Activated B cell treated with CpG ODN at 0.5 μM for 24 hours (primary cell): ENCODE measurements around the gene PHETA1. TPM values are rescaled to one million over a fixed set of nuclear protein-coding genes. Genes with fewer than 3 reads are reported as not detected.

Experiments used
- ATAC-seq: fragments of 200-7000 bp; cut with Tn5 transposase; one replicate; pipeline ENCODE4 v1.10.0; 2021; ENCODE audit warnings: low read depth, mild to moderate bottlenecking, moderate library complexity
- CTCF ChIA-PET: fragments of 350-600 bp; sonication (Branson Sonifier 250); formaldehyde crosslinking; loops from one replicate; lab custom pipeline; 2021; ENCODE audit warnings: antibody characterized with exemption; lab: Charles Lee
- POLR2A ChIA-PET: fragments of 350-600 bp; sonication (Branson Sonifier 250); formaldehyde crosslinking; loops from one replicate; lab custom pipeline; 2021; ENCODE audit warnings: antibody characterized with exemption; lab: Charles Lee
- DNase-seq: peaks from one replicate; pipeline ENCODE4 v3.0.0; 2022
- H3K27ac Mint-ChIP-seq: one replicate; pipeline ENCODE4 v1.8.0; 2020; ENCODE audit warnings: mixed read lengths
- H3K27me3 Mint-ChIP-seq: one replicate; pipeline ENCODE4 v1.8.0; 2021; ENCODE audit warnings: mixed read lengths
- H3K36me3 Mint-ChIP-seq: one replicate; pipeline ENCODE4 v1.8.0; 2021; ENCODE audit warnings: low read depth, mixed read lengths
- H3K4me1 Mint-ChIP-seq: one replicate; pipeline ENCODE4 v1.8.0; 2021; ENCODE audit warnings: mixed read lengths
- H3K4me3 Mint-ChIP-seq: one replicate; pipeline ENCODE4 v1.8.0; 2020; ENCODE audit warnings: mild to moderate bottlenecking, mixed read lengths
- H3K9me3 Mint-ChIP-seq: one replicate; pipeline ENCODE4 v1.8.0; 2020; ENCODE audit warnings: mixed read lengths
- CTCF ChIP-seq: fragments of 200-600 bp; IDR thresholded peaks from one replicate; pipeline ENCODE4 v1.8.0; 2022; ENCODE audit warnings: antibody characterized with exemption, mild to moderate bottlenecking
- intact Hi-C: fragments of 100-400 bp; cut with micrococcal nuclease; formaldehyde crosslinking; loops from one replicate; pipeline ENCODE4 v1.15.1; 2024
- total RNA-seq: library from RNA; stranded (reverse); gene quantifications from 2 replicates; pipeline ENCODE4 v1.2.3, GENCODE V29; 2022

Gene PHETA1
- total RNA-seq, 1 donor from 2014 or later: 2.0 TPM

- Mint-ChIP-seq H3K36me3 (no peaks in the 10 kb centered on the region), H3K4me1 (peaks cover 4% of the 10 kb centered on the region), H3K27me3 (peaks cover 9% of the 10 kb centered on the region), H3K9me3 (no peaks in the 10 kb centered on the region), H3K4me3 (no peak overlapping the region), H3K27ac (no peak overlapping the region)
- intact Hi-C loops: no loop called here
- DNase-seq: no peak
- no peak for ATAC-seq
- TF ChIP-seq CTCF: no peak
- POLR2A ChIA-PET: no interaction called here
- CTCF ChIA-PET: interaction anchor here (0.9 to 1.0 kb wide), 2 partner anchors 381 to 423 kb away, joined by 3 to 4 read pairs; no protein-coding TSS in a partner anchor
Observed at GRCh38 chr12:111318450-111318849, 50.4 kb downstream of the PHETA1 start.

GRCh38 chr12:111316671-111317070 lies 52.2 kb downstream of the PHETA1 start:
- Mint-ChIP-seq H3K27ac (no peak overlapping the region), H3K27me3 (peaks cover 12% of the 10 kb centered on the region), H3K4me3 (no peak overlapping the region), H3K9me3 (no peaks in the 10 kb centered on the region), H3K36me3 (no peaks in the 10 kb centered on the region), H3K4me1 (peaks cover 4% of the 10 kb centered on the region)
- TF ChIP-seq CTCF: no peak
- intact Hi-C loops: no loop called here
- ChIA-PET POLR2A (no interaction called here), CTCF (no interaction called here)
- DNase-seq: no peak
- ATAC-seq: no peak

- peaks cover 12% of the 10 kb centered on the region for H3K27me3 Mint-ChIP-seq
- no peak overlapping the region for H3K27ac Mint-ChIP-seq
- CTCF ChIA-PET: interaction anchor here (1.1 to 3.3 kb wide), 2 partner anchors 378 to 421 kb away, joined by 3 to 17 read pairs; no protein-coding TSS in a partner anchor
- TF ChIP-seq CTCF: no peak
- H3K4me3 Mint-ChIP-seq: no peak overlapping the region
- POLR2A ChIA-PET: interaction anchor here (0.6 kb wide), 1 partner anchor 498 kb away, joined by 3 read pairs; no protein-coding TSS in a partner anchor
- intact Hi-C loops: no loop called here
- no peak for DNase-seq
- no peaks in the 10 kb centered on the region for H3K36me3 Mint-ChIP-seq
- H3K9me3 Mint-ChIP-seq: no peaks in the 10 kb centered on the region
- ATAC-seq: no peak
- peaks cover 4% of the 10 kb centered on the region for H3K4me1 Mint-ChIP-seq
Observed at GRCh38 chr12:111314953-111315539, 53.8 kb downstream of the PHETA1 start.

GRCh38 chr12:111313833-111314259 lies 55.0 kb downstream of the PHETA1 start:
- peak; percentile 65 for DNase-seq
- H3K4me3 Mint-ChIP-seq: no peak overlapping the region
- H3K9me3 Mint-ChIP-seq: no peaks in the 10 kb centered on the region
- intact Hi-C loops: loop anchor here (1.0 kb wide), 2 partner anchors 377 to 420 kb away; no protein-coding TSS in a partner anchor
- CTCF ChIA-PET: interaction anchor here (1.1 to 3.3 kb wide), 2 partner anchors 377 to 420 kb away, joined by 3 to 17 read pairs; no protein-coding TSS in a partner anchor
- no peaks in the 10 kb centered on the region for H3K36me3 Mint-ChIP-seq
- H3K4me1 Mint-ChIP-seq: peaks cover 7% of the 10 kb centered on the region
- peaks cover 12% of the 10 kb centered on the region for H3K27me3 Mint-ChIP-seq
- no peak overlapping the region for H3K27ac Mint-ChIP-seq
- peak; percentile 71 for ATAC-seq
- TF ChIP-seq CTCF: peak; percentile 57
- POLR2A ChIA-PET: no interaction called here

GRCh38 chr12:111312708-111313107 lies 56.2 kb downstream of the PHETA1 start:
- Mint-ChIP-seq H3K36me3 (no peaks in the 10 kb centered on the region), H3K27me3 (peaks cover 12% of the 10 kb centered on the region), H3K27ac (no peak overlapping the region), H3K4me1 (peaks cover 7% of the 10 kb centered on the region), H3K4me3 (no peak overlapping the region), H3K9me3 (no peaks in the 10 kb centered on the region)
- TF ChIP-seq CTCF: no peak
- DNase-seq (no peak), ATAC-seq (no peak)
- POLR2A ChIA-PET: no interaction called here
- CTCF ChIA-PET: interaction anchor here (0.7 to 3.3 kb wide), 2 partner anchors 418 to 1609 kb away, joined by 3 to 17 read pairs; no protein-coding TSS in a partner anchor
- intact Hi-C loops: loop anchor here (1.0 kb wide), 2 partner anchors 375 to 418 kb away; no protein-coding TSS in a partner anchor
